ENCODE data around the gene TMEM179.
A peak's percentile ranks its signal among the peaks of the same experiment; 100 is the strongest.

Gene TMEM179

GRCh38 chr14:104562606-104563005 lies 42.0 kb downstream of the TMEM179 start:
- DNase-seq (ENCODE audit: low spot score) (no peak), ATAC-seq (ENCODE audit: low read depth) (no peak)
- no peaks in the 10 kb centered on the region for H3K9me3 ChIP-seq (ENCODE audit: severe bottlenecking)
- H3K36me3 ChIP-seq (ENCODE audit: low read depth), result no peaks in the 10 kb centered on the region
- H3K4me1 ChIP-seq (ENCODE audit: insufficient read depth, poor library complexity, severe bottlenecking), result no peaks in the 10 kb centered on the region
- H3K27me3 ChIP-seq (ENCODE audit: insufficient read depth, poor library complexity, severe bottlenecking), result peaks cover 58% of the 10 kb centered on the region
- H3K4me3 ChIP-seq (ENCODE audit: severe bottlenecking), result no peak overlapping the region
- TF ChIP-seq CTCF (IDR thresholded peaks at IDR 0.05; ENCODE audit: poor library complexity, severe bottlenecking), result no peak
- H3K27ac ChIP-seq (ENCODE audit: poor library complexity, severe bottlenecking), result no peak overlapping the region

GRCh38 chr14:104561632-104562495 lies 42.7 kb downstream of the TMEM179 start:
- H3K4me1 ChIP-seq (ENCODE audit: insufficient read depth, poor library complexity, severe bottlenecking), result no peaks in the 10 kb centered on the region
- H3K4me3 ChIP-seq (ENCODE audit: severe bottlenecking), result no peak overlapping the region
- no peak overlapping the region for H3K27ac ChIP-seq (ENCODE audit: poor library complexity, severe bottlenecking)
- TF ChIP-seq CTCF (IDR thresholded peaks at IDR 0.05; ENCODE audit: poor library complexity, severe bottlenecking), result no peak
- H3K36me3 ChIP-seq (ENCODE audit: low read depth), result no peaks in the 10 kb centered on the region
- H3K27me3 ChIP-seq (ENCODE audit: insufficient read depth, poor library complexity, severe bottlenecking), result peaks cover 58% of the 10 kb centered on the region
- H3K9me3 ChIP-seq (ENCODE audit: severe bottlenecking), result no peaks in the 10 kb centered on the region
- ATAC-seq (ENCODE audit: low read depth) (no peak), DNase-seq (ENCODE audit: low spot score) (no peak)

- Histone ChIP-seq H3K4me3 (ENCODE audit: severe bottlenecking) (no peak overlapping the region), H3K27ac (ENCODE audit: poor library complexity, severe bottlenecking) (no peak overlapping the region), H3K4me1 (ENCODE audit: insufficient read depth, poor library complexity, severe bottlenecking) (no peaks in the 10 kb centered on the region), H3K36me3 (ENCODE audit: low read depth) (no peaks in the 10 kb centered on the region), H3K27me3 (ENCODE audit: insufficient read depth, poor library complexity, severe bottlenecking) (peaks cover 58% of the 10 kb centered on the region), H3K9me3 (ENCODE audit: severe bottlenecking) (no peaks in the 10 kb centered on the region)
- no peak for ATAC-seq (ENCODE audit: low read depth)
- no peak for TF ChIP-seq CTCF (IDR thresholded peaks at IDR 0.05; ENCODE audit: poor library complexity, severe bottlenecking)
- no peak for DNase-seq (ENCODE audit: low spot score)
Measured at GRCh38 chr14:104561124-104561557, 43.4 kb downstream of the TMEM179 start.

GRCh38 chr14:104560586-104560945 lies 44.0 kb downstream of the TMEM179 start:
- no peaks in the 10 kb centered on the region for H3K36me3 ChIP-seq (ENCODE audit: low read depth)
- no peak overlapping the region for H3K27ac ChIP-seq (ENCODE audit: poor library complexity, severe bottlenecking)
- H3K4me3 ChIP-seq (ENCODE audit: severe bottlenecking), result no peak overlapping the region
- ATAC-seq (ENCODE audit: low read depth), result no peak
- H3K27me3 ChIP-seq (ENCODE audit: insufficient read depth, poor library complexity, severe bottlenecking), result peaks cover 58% of the 10 kb centered on the region
- DNase-seq (ENCODE audit: low spot score), result peak; percentile 66
- H3K4me1 ChIP-seq (ENCODE audit: insufficient read depth, poor library complexity, severe bottlenecking), result no peaks in the 10 kb centered on the region
- H3K9me3 ChIP-seq (ENCODE audit: severe bottlenecking), result no peaks in the 10 kb centered on the region
- TF ChIP-seq CTCF (IDR thresholded peaks at IDR 0.05; ENCODE audit: poor library complexity, severe bottlenecking), result no peak
